GM12891 (cell line): ENCODE data around the gene CHIT1.

Experiments
- POLR2A ChIP-seq: IDR thresholded peaks from 2 replicates; pipeline ENCODE4 v1.6.1; 2011; ENCODE audit warnings: low read depth, low read length, control low read depth
- POLR2AphosphoS5 ChIP-seq: IDR thresholded peaks from 2 replicates; pipeline ENCODE4 v1.6.1; 2011; ENCODE audit warnings: low read depth, low read length, control low read depth

GRCh38 chr1:203178083-203178482, 51.4 kb downstream of the CHIT1 start:
- TF ChIP-seq POLR2A (no peak), POLR2AphosphoS5 (no peak)
